Activated CD8-positive, alpha-beta memory T cell treated with anti-CD3 and anti-CD28 coated beads for 36 hours (primary cell): ENCODE results near the gene APPL2. TPM values are rescaled to one million over a fixed set of nuclear protein-coding genes. Genes with fewer than 3 reads are reported as not detected.
"Not testable (repeated sequence)": the region's sequence is repeated elsewhere in the genome, so short reads cannot be mapped to it uniquely, and the experiment has no call there.

ENCODE experiments used
- CTCF ChIA-PET: fragments of 350-600 bp; sonication (Branson Sonifier 250); formaldehyde crosslinking; loops from one replicate; lab custom pipeline; 2021; ENCODE audit warnings: antibody characterized with exemption; lab: Charles Lee
- POLR2A ChIA-PET: fragments of 350-600 bp; sonication (Branson Sonifier 250); formaldehyde crosslinking; loops from one replicate; lab custom pipeline; 2021; ENCODE audit warnings: antibody characterized with exemption; lab: Charles Lee
- total RNA-seq, 2 experiments: library from RNA; stranded (reverse); gene quantifications; one replicate each; pipeline ENCODE4 v1.2.3, GENCODE V29; 2021

Gene APPL2
- total RNA-seq, 2 experiments from 2014 or later, result 12.2 to 14.4 TPM

GRCh38 chr12:105205322-105206048 is 30.5 kb downstream of the APPL2 start:
- CTCF ChIA-PET, result no interaction called here
- POLR2A ChIA-PET, result no interaction called here

GRCh38 chr12:105204916-105205315 is 31.1 kb downstream of the APPL2 start:
- POLR2A ChIA-PET, result no interaction called here

GRCh38 chr12:105204127-105204526 is 31.8 kb downstream of the APPL2 start:
- ChIA-PET POLR2A (no interaction called here), CTCF (interaction anchor here (0.9 kb wide), 1 partner anchor 23 kb away, joined by 3 read pairs; no protein-coding TSS in a partner anchor)

More at GRCh38 chr12:105204916-105205315, 31.1 kb downstream of the APPL2 start:
- CTCF ChIA-PET, result no interaction called here

- ChIA-PET CTCF (no interaction called here), POLR2A (no interaction called here)
These were observed 33.8 kb downstream of the APPL2 start for GRCh38 chr12:105202202-105202601.

GRCh38 chr12:105201299-105201698 is 34.7 kb downstream of the APPL2 start:
- CTCF ChIA-PET, result no interaction called here
- POLR2A ChIA-PET, result no interaction called here

- ChIA-PET POLR2A (no interaction called here), CTCF (interaction anchor here (0.7 kb wide), 1 partner anchor 242 kb away, joined by 3 read pairs; no protein-coding TSS in a partner anchor)
These were observed 35.6 kb downstream of the APPL2 start for GRCh38 chr12:105200385-105200784.

- ChIA-PET CTCF (no interaction called here), POLR2A (no interaction called here)
These were observed 37.0 kb downstream of the APPL2 start for GRCh38 chr12:105198961-105199360.

GRCh38 chr12:105196090-105196489 is 39.9 kb downstream of the APPL2 start:
- ChIA-PET POLR2A (no interaction called here), CTCF (no interaction called here)

GRCh38 chr12:105194947-105195346 is 41.0 kb downstream of the APPL2 start:
- ChIA-PET POLR2A (no interaction called here), CTCF (no interaction called here)

- POLR2A ChIA-PET, result no interaction called here
- CTCF ChIA-PET, result no interaction called here
These were observed 43.2 kb downstream of the APPL2 start for GRCh38 chr12:105192624-105193225.

- POLR2A ChIA-PET, result no interaction called here
These were observed 45.4 kb downstream of the APPL2 start for GRCh38 chr12:105190530-105190929.

GRCh38 chr12:105189293-105189692 is 46.7 kb downstream of the APPL2 start:
- ChIA-PET POLR2A (no interaction called here), CTCF (no interaction called here)

More at GRCh38 chr12:105190530-105190929, 45.4 kb downstream of the APPL2 start:
- CTCF ChIA-PET, result no interaction called here

GRCh38 chr12:105183976-105184375 is 52.0 kb downstream of the APPL2 start:
- POLR2A ChIA-PET, CTCF ChIA-PET: not testable (repeated sequence)

- POLR2A ChIA-PET, CTCF ChIA-PET: not testable (repeated sequence)
These were observed 52.6 kb downstream of the APPL2 start for GRCh38 chr12:105183406-105183805.

- CTCF ChIA-PET, POLR2A ChIA-PET: not testable (repeated sequence)
These were observed 56.9 kb downstream of the APPL2 start for GRCh38 chr12:105179114-105179513.

- CTCF ChIA-PET, result no interaction called here
- POLR2A ChIA-PET, result no interaction called here
These were observed 58.8 kb downstream of the APPL2 start for GRCh38 chr12:105177208-105177607.

GRCh38 chr12:105175397-105175990 is 60.5 kb downstream of the APPL2 start:
- POLR2A ChIA-PET, result no interaction called here
- CTCF ChIA-PET, result no interaction called here

- CTCF ChIA-PET, result interaction anchor here (0.5 kb wide), 1 partner anchor 1601 kb away, joined by 3 read pairs; no protein-coding TSS in a partner anchor
- POLR2A ChIA-PET, result no interaction called here
These were observed 64.1 kb downstream of the APPL2 start for GRCh38 chr12:105171691-105172436.

GRCh38 chr12:105170139-105170538 is 65.8 kb downstream of the APPL2 start:
- ChIA-PET CTCF (no interaction called here), POLR2A (no interaction called here)

- ChIA-PET POLR2A (no interaction called here), CTCF (no interaction called here)
These were observed 68.0 kb downstream of the APPL2 start for GRCh38 chr12:105168006-105168405.
